Measurements from ENCODE around the gene RPL15. TPM values are rescaled to one million over a fixed set of nuclear protein-coding genes. Genes with fewer than 3 reads are reported as not detected.

RPL15 gene
- polyA plus RNA-seq, 1 donor (not counting 4 experiments of a cell fraction or from before 2014, with no cell fraction given): 3,052 TPM

DNA sequence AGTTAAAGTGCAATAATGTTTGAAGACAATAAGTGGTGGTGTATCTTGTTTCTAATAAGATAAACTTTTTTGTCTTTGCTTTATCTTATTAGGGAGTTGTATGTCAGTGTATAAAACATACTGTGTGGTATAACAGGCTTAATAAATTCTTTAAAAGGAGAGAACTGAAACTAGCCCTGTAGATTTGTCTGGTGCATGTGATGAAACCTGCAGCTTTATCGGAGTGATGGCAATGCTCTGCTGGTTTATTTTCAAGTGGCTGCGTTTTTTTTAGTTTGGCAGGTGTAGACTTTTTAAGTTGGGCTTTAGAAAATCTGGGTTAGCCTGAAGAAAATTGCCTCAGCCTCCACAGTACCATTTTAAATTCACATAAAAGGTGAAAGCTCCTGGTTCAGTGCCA lies 2.7 kb downstream of the RPL15 start:
- Histone ChIP-seq H3K9me3 (ENCODE audit: control insufficient read depth, low read depth, low read length) (no peaks in the 10 kb centered on the region), H2AFZ (ENCODE audit: control insufficient read depth, low read length) (no peak overlapping the region), H3K27ac (ENCODE audit: control insufficient read depth, insufficient read depth, low read length) (no peak overlapping the region), H3K4me2 (ENCODE audit: control insufficient read depth, extremely low read depth, insufficient read depth, low read depth, low read length) (peak overlapping the region; percentile 17), H3K4me1 (ENCODE audit: control insufficient read depth, extremely low read depth, insufficient read depth, low read length) (peaks cover 16% of the 10 kb centered on the region), H3K4me3 (ENCODE audit: control insufficient read depth in 2 of 3, extremely low read depth in 1 of 3, insufficient read depth in 2 of 3, low read depth in 1 of 3, low read length in 3 of 3) (no peak overlapping the region), H3K27me3 (ENCODE audit: control insufficient read depth, extremely low read depth, insufficient read depth, low read length) (no peaks in the 10 kb centered on the region), H4K20me1 (ENCODE audit: control insufficient read depth, extremely low read depth, insufficient read depth, low read length) (peaks cover 17% of the 10 kb centered on the region), H3K36me3 (ENCODE audit: control insufficient read depth in 2 of 2, extremely low read depth in 1 of 2, insufficient read depth in 2 of 2, low read length in 2 of 2) (peaks cover 7 to 24% of the 10 kb centered on the region in 2 experiments), H3K9ac (ENCODE audit: control insufficient read depth, extremely low read depth, insufficient read depth, low read length) (no peak overlapping the region), H3K9me1 (ENCODE audit: control insufficient read depth, extremely low read depth, insufficient read depth, low read length) (no peaks in the 10 kb centered on the region), H3K79me2 (ENCODE audit: control insufficient read depth, insufficient read depth, low read length) (peaks cover 26% of the 10 kb centered on the region)
- TF ChIP-seq, protein P1, sequence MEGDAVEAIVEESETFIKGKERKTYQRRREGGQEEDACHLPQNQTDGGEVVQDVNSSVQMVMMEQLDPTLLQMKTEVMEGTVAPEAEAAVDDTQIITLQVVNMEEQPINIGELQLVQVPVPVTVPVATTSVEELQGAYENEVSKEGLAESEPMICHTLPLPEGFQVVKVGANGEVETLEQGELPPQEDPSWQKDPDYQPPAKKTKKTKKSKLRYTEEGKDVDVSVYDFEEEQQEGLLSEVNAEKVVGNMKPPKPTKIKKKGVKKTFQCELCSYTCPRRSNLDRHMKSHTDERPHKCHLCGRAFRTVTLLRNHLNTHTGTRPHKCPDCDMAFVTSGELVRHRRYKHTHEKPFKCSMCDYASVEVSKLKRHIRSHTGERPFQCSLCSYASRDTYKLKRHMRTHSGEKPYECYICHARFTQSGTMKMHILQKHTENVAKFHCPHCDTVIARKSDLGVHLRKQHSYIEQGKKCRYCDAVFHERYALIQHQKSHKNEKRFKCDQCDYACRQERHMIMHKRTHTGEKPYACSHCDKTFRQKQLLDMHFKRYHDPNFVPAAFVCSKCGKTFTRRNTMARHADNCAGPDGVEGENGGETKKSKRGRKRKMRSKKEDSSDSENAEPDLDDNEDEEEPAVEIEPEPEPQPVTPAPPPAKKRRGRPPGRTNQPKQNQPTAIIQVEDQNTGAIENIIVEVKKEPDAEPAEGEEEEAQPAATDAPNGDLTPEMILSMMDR (optimal IDR thresholded peaks at IDR 0.05 in 1 of 3, IDR thresholded peaks at IDR 0.05 in 1 of 3, conservative IDR thresholded peaks at IDR 0.05 in 1 of 3; ENCODE audit: extremely low read depth in 1 of 3, insufficient read depth in 2 of 3, low read length in 3 of 3): no peak
- no peak for TF ChIP-seq EZH2 (IDR thresholded peaks at IDR 0.05; ENCODE audit: low read length)
- dilution Hi-C loops (cut with MboI; ENCODE audit: extremely low pct_ligation_motif_present, low sequenced_read_pairs): no loop called here
- FAIRE-seq (no peak), DNase-seq (ENCODE audit: low read depth, low spot score) (no peak)

DNA sequence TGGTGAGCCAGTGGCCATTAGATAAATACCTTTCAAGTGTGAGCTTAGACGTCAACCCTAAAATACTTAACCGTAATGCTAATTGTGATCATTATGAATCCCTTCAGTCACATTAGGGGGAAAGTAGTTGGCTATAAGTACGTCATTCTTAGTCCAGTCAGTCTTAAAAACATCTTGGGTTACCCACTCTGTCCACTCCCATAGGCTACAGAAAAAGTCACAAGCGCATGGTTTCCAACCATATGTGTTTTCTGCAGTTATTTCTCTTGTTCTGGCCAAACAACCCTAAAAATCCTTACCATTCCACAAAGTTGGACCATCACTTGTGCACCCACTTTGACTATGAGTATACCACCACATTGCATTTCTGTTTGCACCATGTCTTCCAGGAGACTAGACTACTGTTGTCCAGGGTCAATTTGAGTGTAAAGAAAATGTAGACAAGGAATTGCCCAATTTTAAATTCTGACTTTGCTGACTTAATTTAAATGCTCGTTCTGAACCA lies 3.3 kb downstream of the RPL15 start:
- no peak for TF ChIP-seq EZH2 (IDR thresholded peaks at IDR 0.05; ENCODE audit: low read length)
- TF ChIP-seq, protein P1 (optimal IDR thresholded peaks at IDR 0.05 in 1 of 3, IDR thresholded peaks at IDR 0.05 in 1 of 3, conservative IDR thresholded peaks at IDR 0.05 in 1 of 3; ENCODE audit: extremely low read depth in 1 of 3, insufficient read depth in 2 of 3, low read length in 3 of 3): no peak
- Histone ChIP-seq H3K36me3 (ENCODE audit: control insufficient read depth in 2 of 2, extremely low read depth in 1 of 2, insufficient read depth in 2 of 2, low read length in 2 of 2) (peaks cover 7 to 24% of the 10 kb centered on the region in 2 experiments), H3K9me1 (ENCODE audit: control insufficient read depth, extremely low read depth, insufficient read depth, low read length) (no peaks in the 10 kb centered on the region), H3K4me2 (ENCODE audit: control insufficient read depth, extremely low read depth, insufficient read depth, low read depth, low read length) (peak overlapping the region; percentile 17), H3K79me2 (ENCODE audit: control insufficient read depth, insufficient read depth, low read length) (peaks cover 25% of the 10 kb centered on the region), H3K27me3 (ENCODE audit: control insufficient read depth, extremely low read depth, insufficient read depth, low read length) (no peaks in the 10 kb centered on the region), H4K20me1 (ENCODE audit: control insufficient read depth, extremely low read depth, insufficient read depth, low read length) (peaks cover 17% of the 10 kb centered on the region), H3K4me1 (ENCODE audit: control insufficient read depth, extremely low read depth, insufficient read depth, low read length) (peaks cover 12% of the 10 kb centered on the region), H3K9ac (ENCODE audit: control insufficient read depth, extremely low read depth, insufficient read depth, low read length) (no peak overlapping the region), H3K27ac (ENCODE audit: control insufficient read depth, insufficient read depth, low read length) (no peak overlapping the region), H3K9me3 (ENCODE audit: control insufficient read depth, low read depth, low read length) (no peaks in the 10 kb centered on the region), H2AFZ (ENCODE audit: control insufficient read depth, low read length) (no peak overlapping the region), H3K4me3 (ENCODE audit: control insufficient read depth in 2 of 3, extremely low read depth in 1 of 3, insufficient read depth in 2 of 3, low read depth in 1 of 3, low read length in 3 of 3) (no peak overlapping the region)
- dilution Hi-C loops (cut with MboI; ENCODE audit: extremely low pct_ligation_motif_present, low sequenced_read_pairs): no loop called here
- no peak for FAIRE-seq
- DNase-seq (ENCODE audit: low read depth, low spot score): no peak
